GM18508 (cell line): Measurements from ENCODE around the gene SLC16A13.
"Not testable (repeated sequence)": the region's sequence is repeated elsewhere in the genome, so short reads cannot be mapped to it uniquely, and the experiment has no call there.

Source experiments
- ATAC-seq: cut with Tn5 transposase; IDR thresholded peaks from one replicate; pipeline ENCODE4 v1.9.1; 2021; ENCODE audit warnings: moderate number of reproducible peaks; ENCODE audit not compliant: insufficient read depth, unreplicated experiment

SLC16A13 gene

DNA sequence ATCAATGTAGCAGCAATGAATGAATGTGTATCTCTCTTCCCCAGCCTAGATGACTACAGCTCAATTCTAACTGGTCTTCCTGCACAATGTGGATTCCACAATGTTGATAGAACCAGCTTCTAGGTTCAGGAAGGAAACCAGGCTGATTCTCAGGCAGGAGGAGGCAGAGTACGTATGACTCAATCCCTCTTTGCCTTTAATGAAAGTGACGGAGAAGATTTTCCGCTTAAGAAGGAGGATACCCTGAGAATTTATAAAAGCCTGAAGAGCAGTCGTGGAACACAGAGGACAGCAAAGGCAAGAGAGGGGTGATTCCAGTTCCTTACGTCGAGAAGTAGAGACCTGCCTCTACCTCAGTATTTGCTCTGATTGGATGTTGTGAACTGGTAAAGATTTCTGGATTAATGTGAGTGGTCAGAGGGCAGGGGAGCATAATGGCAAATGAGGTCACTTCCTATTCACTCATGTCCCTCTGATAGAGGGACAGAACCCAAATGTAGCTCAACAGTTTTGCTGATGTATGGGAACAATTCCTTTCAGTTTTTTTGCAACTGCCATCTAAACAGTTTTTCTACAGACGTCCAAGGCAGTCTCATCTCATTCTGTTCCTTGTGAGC lies 23.1 kb downstream of the SLC16A13 start:
- ATAC-seq: no peak

DNA sequence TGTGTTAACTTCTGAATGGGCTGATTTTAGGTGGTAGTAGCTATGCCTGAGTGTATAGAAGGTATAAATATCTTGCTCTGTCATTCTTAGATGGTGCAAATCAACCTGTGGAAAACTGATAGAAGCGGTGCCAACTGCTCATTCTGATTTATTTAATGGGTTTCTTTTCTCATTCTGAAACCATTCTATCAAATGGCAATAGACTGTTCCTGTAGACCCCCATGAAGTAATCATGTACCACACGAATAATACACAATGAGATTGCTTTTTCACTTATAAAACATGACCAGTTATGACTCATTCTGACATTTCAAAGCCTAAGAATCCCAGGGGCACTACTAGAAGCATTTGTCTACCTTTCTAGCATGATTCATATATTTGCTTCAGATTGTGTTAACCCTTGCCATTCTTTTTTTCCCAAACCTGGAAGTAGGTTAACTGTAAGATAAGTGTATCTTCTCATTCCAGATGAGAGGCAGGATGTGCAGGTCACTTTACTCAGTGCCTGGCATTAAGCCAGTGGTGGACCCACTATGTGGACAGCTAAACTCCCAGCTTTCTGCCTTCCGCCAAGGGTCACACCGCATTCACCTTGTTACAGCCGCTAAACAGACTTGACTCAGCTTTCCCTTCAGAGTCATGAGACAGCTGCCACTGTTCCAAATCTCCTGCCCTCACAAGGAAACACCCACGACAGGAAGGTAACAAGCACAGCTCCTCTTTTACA lies 24.5 kb downstream of the SLC16A13 start:
- ATAC-seq: no peak

DNA sequence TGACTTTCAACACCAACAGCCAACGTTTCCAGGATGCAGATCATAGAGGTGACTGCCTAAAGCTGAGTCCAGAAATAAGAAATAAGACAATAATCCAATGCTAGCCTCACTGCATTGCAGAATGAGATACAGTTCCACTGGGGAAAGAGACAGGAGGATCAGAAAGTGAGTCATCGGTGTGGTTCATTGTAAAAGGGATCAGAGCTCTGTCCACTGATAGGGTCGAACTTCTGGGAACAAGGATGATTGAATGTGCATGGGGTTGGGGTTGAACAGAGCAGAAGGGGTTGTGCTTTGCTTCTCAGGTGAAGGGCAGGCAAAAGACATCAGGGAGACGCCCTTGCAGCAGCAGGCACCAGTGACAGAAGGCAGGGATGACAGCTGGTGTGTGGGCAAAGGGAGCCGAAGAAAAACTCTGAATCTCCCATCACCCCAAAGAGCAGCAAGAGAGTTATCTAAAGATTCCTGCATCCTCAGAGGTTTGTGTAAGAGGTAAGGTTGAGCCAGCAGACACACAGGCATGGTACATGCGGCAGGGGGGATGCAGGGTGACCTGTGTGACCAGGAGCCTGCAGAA lies 27.8 kb downstream of the SLC16A13 start:
- no peak for ATAC-seq

DNA sequence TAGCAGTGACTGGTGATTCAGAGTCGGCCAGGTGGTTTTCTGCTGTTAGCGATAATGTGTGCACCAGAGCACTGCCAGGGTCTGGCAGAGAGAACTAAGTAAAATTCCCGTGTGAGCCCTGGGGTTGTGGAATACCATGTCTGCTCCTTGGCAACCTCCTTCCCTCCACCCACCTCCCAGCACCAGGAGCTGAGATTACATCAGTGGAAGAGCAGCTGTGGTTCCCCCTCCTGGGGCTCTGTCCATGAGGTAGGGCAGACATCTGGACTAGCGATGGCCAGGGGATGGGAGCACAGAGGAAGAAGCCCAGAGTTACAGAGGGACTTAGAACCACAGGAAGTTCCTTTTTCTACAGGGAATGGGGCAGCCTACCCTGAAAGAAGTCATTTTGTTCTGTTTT lies 28.4 kb downstream of the SLC16A13 start:
- no peak for ATAC-seq

DNA sequence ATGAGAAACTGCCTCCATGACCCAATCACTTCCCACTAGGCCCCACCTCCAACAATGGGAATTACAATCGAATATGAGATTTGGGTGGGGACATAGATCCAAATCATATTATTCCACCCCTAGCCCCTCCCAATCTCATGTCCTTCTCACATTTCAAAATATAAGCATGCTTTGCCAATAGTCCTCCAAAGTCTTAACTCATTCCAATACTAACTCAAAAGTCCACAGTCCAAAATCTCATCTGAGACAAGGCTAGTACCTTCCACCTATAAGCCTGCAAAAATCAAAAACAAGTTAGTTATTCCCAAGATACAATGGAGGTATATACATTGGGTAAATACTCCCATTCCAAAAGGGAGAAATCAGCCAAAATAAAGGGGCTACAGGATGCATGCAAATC lies 31.4 kb downstream of the SLC16A13 start:
- no peak for ATAC-seq

DNA sequence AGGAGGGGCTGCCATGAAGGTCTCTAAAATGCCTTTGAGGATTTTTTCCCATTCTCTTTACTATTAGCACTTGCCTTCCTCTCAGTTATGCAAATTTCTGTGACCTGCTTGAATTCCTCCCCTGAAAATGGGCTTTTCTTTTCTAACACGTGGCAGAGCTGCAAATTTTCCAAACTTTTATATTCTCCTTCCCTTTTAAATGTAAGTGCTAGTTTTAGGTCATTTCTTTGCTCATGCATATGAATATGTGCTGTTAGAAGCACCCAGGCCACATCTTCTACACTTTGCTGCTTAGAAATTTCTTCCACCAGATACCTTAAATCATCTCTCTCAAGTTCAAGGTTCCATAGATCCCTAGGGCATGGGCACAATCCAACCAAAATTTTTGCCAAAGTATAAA lies 32.5 kb downstream of the SLC16A13 start:
- no peak for ATAC-seq

DNA sequence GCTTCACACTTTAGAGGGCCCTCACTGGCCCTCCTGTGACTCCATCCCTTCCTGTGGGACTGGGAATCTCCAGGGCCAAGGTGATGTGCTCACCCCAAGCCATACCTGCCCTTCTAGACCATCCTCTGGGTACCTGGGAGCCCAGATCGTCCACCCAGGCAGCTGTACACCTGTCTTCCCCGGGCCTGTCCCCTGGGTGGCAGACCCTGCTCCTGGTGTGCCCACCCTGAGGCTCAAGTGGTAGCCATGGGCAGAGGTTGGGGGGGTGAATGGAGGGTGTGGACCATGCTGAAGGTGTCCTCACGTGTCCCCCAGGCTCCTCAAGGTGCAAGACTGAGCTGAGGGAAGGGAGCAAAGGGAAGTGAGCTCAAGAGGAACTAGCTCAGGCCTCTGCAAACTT lies 34.9 kb downstream of the SLC16A13 start:
- ATAC-seq: no peak

DNA sequence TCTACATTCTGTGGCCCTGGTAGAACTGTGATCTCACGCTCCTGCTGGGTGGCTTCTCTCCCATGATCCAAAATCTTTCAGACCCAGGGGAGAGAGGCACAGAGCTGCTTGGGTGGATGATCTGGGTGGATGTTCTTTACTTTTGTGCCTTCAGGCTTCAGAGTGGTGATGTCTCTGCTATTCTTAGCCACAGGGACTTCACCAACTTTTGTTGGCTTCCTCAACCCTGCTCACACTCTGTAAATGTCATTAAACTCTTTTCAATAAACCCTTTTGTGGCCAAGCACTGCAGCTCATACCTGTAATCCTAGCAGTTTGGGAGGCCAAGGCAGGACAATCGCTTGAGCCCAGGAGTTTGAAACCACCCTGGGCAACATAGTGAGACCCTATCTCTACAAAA lies 36.6 kb downstream of the SLC16A13 start:
- no peak for ATAC-seq

DNA sequence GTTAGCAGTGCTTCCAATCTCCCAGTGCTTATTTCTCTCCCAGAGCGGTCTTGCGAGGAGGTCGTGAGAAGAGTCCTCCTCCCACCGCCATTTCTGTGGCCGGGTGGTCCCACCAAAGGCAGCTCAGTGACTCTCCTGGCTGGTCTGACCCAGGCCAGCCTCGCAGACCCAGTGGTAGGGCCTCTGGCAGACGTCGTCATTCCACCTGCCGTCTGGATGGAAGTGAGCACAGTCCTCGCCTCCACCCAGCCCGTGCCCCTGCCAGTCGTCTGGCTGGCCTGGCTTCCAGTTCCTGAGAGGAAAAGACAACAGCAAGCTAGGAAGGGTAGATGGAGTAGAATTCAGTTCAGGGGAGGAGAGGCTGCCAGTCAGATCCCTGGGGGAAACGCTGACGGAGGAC lies 39.1 kb downstream of the SLC16A13 start:
- no peak for ATAC-seq

DNA sequence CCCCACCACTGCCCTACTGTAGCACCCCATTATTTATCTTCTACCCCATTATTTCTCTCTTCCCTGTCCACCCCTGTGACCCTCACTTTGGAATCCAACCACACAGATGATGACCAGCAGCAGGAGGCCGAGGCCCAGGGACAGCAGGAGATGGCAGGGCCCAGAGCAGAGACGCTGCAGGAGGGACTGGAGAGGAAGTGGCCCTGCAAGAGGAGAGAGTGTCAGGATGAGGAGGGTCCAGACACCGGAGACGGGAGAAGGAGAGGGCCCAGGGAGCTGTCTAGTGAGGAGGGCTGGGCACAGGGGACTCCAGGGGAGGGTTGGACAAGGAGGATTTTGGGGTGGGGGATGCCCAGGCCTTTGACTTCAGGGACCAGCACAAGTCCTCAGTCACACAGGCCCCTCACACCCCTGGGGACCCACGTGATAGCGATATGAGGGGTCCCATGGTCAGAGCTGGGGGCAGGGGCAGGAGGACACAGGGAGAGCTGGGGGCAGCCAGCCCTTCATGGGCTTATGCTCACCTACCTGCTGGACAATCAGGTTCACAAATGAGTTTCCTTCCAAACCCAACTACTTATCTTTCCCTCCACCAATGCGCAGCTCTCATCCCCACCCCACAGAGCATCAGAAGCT lies 42.2 kb downstream of the SLC16A13 start:
- no peak for ATAC-seq

DNA sequence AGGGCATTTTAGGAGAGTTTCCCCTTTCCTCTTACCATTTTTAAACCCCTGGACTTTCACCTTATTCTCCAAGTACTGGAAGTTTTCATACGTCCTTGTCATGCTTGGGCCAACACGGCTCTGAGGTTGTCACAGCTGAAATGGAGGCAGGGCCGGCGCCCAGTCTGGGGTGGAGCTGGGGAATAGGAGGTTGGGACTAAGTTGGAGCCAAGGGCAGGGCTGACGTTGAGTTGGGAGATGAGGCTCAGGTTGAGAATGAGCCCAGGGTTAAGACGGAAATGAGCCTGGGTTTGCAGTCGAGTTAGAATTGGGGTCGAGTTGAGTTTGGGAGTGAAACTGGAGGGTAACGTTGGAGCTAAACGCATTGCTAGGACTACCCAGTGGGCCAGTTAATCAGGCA lies 42.9 kb downstream of the SLC16A13 start:
- ATAC-seq: no peak

DNA sequence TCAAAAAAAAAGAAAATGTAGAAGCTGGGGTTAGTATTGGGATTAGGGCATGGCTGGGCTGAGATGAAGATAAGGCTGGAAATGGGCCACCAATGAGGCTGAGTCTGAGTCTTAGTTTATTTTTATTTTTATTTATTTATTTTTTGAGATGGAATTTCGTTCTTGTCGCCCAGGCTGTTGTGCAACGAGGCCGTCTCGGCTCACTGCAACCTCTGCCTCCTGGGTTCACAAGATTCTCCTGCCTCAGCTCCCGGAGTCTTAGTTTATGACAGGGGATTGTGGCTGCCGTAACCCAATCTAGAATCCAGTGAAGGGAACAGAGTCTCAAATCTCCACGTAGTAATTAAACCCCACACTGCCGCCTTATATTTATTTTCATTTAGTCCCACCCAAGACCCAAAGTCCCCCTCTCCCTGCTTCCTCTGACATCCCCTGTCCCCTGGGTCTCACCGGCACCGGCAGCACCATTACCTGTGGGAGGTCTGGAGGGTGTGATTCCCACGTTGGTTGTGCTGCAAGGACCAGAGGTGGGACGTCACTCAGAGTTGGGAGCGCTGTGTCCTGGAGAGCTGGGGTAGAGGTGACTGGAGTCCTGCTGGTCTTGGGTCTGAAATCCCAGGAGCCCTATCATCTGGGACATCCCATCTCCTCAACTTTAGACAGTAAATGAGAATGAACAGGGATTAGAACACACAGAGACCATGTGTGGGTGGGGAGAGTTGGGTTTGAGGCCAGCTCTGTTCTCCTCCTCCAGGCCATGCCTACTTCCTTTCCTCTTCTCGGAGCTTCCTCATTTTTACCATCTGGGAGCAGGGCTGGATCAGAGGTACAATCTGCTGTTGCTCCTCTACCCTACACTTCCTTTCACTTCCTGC lies 44.0 kb downstream of the SLC16A13 start, which contains the start of gene CLEC10A:
Gene CLEC10A, minus strand, starts transcription at position 671 of the 875 bp plus-strand sequence. CDS start 1,439 bp downstream, outside the sequence.
- ATAC-seq: no peak

DNA sequence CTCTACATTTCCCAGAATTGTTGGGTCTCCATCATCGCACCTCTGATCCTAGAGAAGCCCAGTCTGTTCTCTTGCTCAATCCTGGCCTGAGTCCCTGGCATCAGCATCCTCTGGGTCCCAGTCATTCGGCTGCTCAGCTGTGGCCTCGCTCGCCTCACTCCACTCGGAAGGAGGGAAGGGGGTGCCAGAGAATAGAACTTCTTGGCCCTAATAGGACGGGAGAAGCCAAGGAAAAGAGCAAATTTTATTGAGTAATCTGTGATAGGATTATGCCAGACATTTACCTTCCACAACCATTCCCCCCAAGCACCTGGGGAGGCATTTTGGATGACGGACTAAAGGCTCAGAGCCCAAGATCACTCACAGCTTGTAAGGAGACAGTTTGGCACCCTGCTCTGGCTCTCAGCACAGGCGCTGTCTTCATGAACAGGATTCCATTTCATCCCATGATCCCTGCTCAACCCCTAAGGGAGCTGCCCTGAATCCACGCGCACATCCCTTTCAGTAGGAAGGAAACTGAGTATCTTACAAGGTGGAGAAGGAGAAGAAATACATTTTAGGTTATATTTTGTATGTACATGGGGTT lies 44.7 kb downstream of the SLC16A13 start:
- no peak for ATAC-seq

DNA sequence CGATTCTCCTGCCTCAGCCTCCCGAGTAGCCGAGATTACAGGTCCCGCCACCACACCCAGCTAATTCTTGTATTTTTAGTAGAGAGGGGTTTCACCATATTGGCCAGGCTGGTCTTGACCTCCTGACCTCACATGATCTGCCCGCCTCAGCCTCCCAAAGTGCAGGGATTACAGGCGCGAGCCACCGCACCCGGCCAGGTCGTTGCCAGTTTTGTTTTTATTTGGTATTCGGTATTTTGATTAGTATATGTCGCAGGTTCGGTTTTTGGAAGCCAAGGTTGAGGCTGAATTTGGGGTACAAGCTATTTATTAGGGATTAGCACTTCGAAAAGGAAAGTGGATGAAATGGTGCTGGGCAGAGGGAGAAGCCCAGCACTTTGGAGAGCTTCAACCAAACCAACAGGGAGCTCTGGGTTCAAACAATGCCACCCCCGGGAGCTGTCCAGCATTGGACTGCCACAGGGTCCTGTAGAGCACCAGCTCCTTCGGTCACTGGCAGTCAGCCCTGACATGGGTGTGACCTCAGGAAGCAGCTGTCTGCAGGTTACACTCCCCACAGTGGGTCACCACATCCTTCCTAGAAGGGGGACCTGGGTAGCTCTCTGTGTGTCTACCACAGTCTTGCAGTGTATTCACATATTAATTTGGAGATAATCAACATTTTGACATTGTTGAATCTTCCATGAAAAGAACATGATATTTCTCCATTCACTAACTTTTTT lies 45.7 kb downstream of the SLC16A13 start:
- no peak for ATAC-seq

DNA sequence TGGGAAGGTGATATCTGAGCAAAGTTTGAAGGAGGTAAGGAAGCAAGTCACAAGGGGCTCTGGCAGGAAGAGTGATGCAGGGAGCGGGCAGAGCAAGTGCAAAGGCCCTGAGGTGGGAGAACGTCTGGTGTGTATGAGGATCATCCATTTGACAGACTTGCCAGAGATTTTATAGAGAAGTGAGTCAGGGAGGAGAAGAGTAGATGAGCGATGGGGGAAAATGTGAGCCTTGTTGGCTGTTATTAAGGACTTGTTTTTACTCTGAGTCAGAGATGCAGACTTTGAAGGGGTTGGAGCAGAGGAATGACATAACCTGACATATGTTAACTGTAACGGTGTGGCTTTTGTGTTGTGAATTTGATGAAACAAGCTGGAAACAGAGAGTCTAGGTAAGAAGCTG lies 47.8 kb downstream of the SLC16A13 start:
- no peak for ATAC-seq

DNA sequence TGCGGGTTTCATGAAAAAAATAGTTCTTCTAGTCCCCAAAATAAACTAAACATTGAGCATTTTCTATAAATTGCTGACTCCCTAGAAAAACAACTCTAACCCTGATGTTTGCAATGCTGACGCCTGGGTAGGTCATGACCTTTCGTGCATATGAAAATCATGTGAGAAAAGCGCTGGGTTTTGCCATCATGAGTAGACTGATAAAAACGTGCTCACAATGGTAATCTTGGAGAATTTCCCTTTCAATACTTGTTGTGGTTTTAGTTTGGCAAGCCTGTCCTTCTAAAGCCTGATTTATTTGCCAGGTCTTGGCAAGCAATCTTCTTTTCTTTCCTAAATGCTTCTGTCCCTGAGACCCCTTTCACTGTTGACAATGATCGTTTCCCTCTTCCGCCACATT lies 48.3 kb downstream of the SLC16A13 start:
- no peak for ATAC-seq

DNA sequence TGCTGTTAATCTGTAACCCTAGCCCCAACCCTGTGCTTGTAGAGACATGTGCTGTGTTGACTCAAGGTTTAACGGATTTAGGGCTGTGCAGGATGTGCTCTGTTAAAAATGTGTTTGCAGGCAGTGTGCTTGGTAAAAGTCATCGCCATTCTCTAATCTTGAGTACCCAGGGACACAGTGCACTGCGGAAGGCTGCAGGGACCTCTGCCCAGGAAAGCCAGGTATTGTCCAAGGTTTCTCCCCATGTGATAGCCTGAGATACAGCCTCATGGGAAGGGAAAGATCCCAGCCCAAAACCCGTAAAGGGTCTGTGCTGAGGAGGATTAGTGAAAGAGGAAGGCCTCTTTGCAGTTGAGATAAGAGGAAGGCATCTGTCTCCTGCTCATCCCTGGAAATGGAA lies 52.6 kb downstream of the SLC16A13 start:
- not testable (repeated sequence) for ATAC-seq

DNA sequence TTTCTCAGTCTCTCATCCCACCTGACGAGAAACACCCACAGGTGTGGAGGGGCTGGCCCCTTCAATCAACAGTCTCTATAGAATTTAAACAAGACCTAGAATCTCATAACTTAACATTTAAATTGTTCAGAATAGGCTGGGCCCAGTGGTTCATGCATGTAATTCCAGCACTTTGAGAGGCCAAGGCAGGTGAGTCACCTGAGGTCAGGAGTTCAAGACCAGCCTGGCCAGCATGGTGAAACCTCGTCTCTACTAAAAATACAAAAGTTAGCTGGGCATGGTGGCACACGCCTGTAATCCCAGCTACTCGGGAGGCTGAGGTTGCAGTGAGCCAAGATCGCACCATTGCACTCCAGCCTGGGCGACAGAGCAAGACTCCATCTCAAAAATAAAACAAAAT lies 53.8 kb downstream of the SLC16A13 start:
- not testable (repeated sequence) for ATAC-seq
